ENCODE measurements around the gene DUSP16. TPM values are rescaled to one million over a fixed set of nuclear protein-coding genes. Genes with fewer than 3 reads are reported as not detected.
"Not testable (repeated sequence)": the region's sequence is repeated elsewhere in the genome, so short reads cannot be mapped to it uniquely, and the experiment has no call there.

Gene DUSP16
- total RNA-seq, 1 donor from 2014 or later, result 13.1 TPM

- DNase-seq, result no peak
Measured at GRCh38 chr12:12492547-12492946, 70.1 kb downstream of the DUSP16 start.

- no peak for DNase-seq
Measured at GRCh38 chr12:12491606-12492005, 71.1 kb downstream of the DUSP16 start.

- DNase-seq, result no peak
Measured at GRCh38 chr12:12488823-12489550, 73.7 kb downstream of the DUSP16 start.

- no peak for DNase-seq
Measured at GRCh38 chr12:12488296-12488695, 74.4 kb downstream of the DUSP16 start.

GRCh38 chr12:12487490-12487889 lies 75.2 kb downstream of the DUSP16 start:
- no peak for DNase-seq

- no peak for DNase-seq
Measured at GRCh38 chr12:12486661-12487240, 75.9 kb downstream of the DUSP16 start.

GRCh38 chr12:12483438-12483837 lies 79.2 kb downstream of the DUSP16 start:
- no peak for DNase-seq

- no peak for DNase-seq
Measured at GRCh38 chr12:12482959-12483358, 79.7 kb downstream of the DUSP16 start.

- no peak for DNase-seq
Measured at GRCh38 chr12:12482150-12482761, 80.4 kb downstream of the DUSP16 start.

- DNase-seq, result peak; percentile 75
Measured at GRCh38 chr12:12481631-12482030, 81.0 kb downstream of the DUSP16 start.

- no peak for DNase-seq
Measured at GRCh38 chr12:12480074-12480473, 82.6 kb downstream of the DUSP16 start.

GRCh38 chr12:12477532-12477890 lies 85.2 kb downstream of the DUSP16 start:
- no peak for DNase-seq

- DNase-seq, result no peak
Measured at GRCh38 chr12:12476857-12477531, 85.7 kb downstream of the DUSP16 start.

GRCh38 chr12:12474931-12475795 lies 87.5 kb downstream of the DUSP16 start:
- DNase-seq, result peak; percentile 92

- DNase-seq, result no peak
Measured at GRCh38 chr12:12474471-12474928, 88.2 kb downstream of the DUSP16 start.

- no peak for DNase-seq
Measured at GRCh38 chr12:12473223-12473622, 89.4 kb downstream of the DUSP16 start.

- not testable (repeated sequence) for DNase-seq
Measured at GRCh38 chr12:12471982-12472961, 90.4 kb downstream of the DUSP16 start.

GRCh38 chr12:12470751-12471306 lies 91.8 kb downstream of the DUSP16 start:
- no peak for DNase-seq

GRCh38 chr12:12469386-12469785 lies 93.3 kb downstream of the DUSP16 start:
- DNase-seq, result no peak

GRCh38 chr12:12468575-12468974 lies 94.1 kb downstream of the DUSP16 start:
- DNase-seq, result no peak

Data from dermis blood vessel endothelial cell (primary cell).